ENCODE data around the gene CLTA. TPM values are rescaled to one million over a fixed set of nuclear protein-coding genes. Genes with fewer than 3 reads are reported as not detected.

The CLTA gene
- polyA plus RNA-seq, 1 donor from 2014 or later, result 420 TPM

- TF ChIP-seq MXI1 (conservative IDR thresholded peaks at IDR 0.05; ENCODE audit: poor library complexity, severe bottlenecking), result no peak
Observed at GRCh38 chr9:36164372-36164771, 26.3 kb upstream of the CLTA start.

DNA sequence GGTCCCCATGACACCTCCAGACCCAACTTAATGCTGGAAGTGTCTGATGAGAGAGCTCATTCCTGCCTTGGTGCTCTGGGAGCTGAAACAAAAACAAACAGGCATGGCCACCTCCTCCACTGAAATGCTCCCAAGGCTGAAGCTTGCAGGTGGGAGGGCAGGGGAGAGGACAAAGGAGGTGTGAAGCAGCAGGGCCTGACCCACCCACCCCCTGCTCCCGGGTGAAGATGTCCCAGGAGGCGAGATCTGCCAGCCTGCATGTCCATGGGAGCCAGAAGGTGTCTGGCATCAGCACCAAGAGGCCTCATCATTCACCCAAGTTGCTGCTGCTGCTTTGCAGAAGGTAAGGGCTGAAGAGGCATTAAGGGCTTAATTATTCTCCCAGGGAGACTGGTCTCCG, 25.7 kb upstream of the CLTA start:
- H3K4me2 ChIP-seq (ENCODE audit: low read length), result no peak overlapping the region
- TF ChIP-seq TAF1 (IDR thresholded peaks at IDR 0.05; ENCODE audit: low read depth) (no peak), RAD21 (conservative IDR thresholded peaks at IDR 0.05) (no peak), EP300 (conservative IDR thresholded peaks at IDR 0.05; ENCODE audit: poor library complexity, severe bottlenecking) (no peak), POLR2AphosphoS5 (IDR thresholded peaks at IDR 0.05) (no peak)
- TF ChIP-seq, protein P1, sequence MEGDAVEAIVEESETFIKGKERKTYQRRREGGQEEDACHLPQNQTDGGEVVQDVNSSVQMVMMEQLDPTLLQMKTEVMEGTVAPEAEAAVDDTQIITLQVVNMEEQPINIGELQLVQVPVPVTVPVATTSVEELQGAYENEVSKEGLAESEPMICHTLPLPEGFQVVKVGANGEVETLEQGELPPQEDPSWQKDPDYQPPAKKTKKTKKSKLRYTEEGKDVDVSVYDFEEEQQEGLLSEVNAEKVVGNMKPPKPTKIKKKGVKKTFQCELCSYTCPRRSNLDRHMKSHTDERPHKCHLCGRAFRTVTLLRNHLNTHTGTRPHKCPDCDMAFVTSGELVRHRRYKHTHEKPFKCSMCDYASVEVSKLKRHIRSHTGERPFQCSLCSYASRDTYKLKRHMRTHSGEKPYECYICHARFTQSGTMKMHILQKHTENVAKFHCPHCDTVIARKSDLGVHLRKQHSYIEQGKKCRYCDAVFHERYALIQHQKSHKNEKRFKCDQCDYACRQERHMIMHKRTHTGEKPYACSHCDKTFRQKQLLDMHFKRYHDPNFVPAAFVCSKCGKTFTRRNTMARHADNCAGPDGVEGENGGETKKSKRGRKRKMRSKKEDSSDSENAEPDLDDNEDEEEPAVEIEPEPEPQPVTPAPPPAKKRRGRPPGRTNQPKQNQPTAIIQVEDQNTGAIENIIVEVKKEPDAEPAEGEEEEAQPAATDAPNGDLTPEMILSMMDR (IDR thresholded peaks at IDR 0.05; ENCODE audit: poor library complexity, severe bottlenecking), result no peak
- TF ChIP-seq, protein P2, sequence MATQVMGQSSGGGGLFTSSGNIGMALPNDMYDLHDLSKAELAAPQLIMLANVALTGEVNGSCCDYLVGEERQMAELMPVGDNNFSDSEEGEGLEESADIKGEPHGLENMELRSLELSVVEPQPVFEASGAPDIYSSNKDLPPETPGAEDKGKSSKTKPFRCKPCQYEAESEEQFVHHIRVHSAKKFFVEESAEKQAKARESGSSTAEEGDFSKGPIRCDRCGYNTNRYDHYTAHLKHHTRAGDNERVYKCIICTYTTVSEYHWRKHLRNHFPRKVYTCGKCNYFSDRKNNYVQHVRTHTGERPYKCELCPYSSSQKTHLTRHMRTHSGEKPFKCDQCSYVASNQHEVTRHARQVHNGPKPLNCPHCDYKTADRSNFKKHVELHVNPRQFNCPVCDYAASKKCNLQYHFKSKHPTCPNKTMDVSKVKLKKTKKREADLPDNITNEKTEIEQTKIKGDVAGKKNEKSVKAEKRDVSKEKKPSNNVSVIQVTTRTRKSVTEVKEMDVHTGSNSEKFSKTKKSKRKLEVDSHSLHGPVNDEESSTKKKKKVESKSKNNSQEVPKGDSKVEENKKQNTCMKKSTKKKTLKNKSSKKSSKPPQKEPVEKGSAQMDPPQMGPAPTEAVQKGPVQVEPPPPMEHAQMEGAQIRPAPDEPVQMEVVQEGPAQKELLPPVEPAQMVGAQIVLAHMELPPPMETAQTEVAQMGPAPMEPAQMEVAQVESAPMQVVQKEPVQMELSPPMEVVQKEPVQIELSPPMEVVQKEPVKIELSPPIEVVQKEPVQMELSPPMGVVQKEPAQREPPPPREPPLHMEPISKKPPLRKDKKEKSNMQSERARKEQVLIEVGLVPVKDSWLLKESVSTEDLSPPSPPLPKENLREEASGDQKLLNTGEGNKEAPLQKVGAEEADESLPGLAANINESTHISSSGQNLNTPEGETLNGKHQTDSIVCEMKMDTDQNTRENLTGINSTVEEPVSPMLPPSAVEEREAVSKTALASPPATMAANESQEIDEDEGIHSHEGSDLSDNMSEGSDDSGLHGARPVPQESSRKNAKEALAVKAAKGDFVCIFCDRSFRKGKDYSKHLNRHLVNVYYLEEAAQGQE (IDR thresholded peaks at IDR 0.05; ENCODE audit: borderline replicate concordance), result no peak
- no peaks in the 10 kb centered on the region for H4K20me1 ChIP-seq (ENCODE audit: insufficient read depth)
- H3K9me3 ChIP-seq (ENCODE audit: low read length), result no peaks in the 10 kb centered on the region
- H3K9ac ChIP-seq (ENCODE audit: low read length), result no peak overlapping the region
- H3K9me2 ChIP-seq (ENCODE audit: insufficient read depth, low read length), result no peaks in the 10 kb centered on the region
- H3K27me3 ChIP-seq (ENCODE audit: insufficient read depth, low read depth, low read length), result no peaks in the 10 kb centered on the region
- no peak overlapping the region for H3K4me3 ChIP-seq (ENCODE audit: low read length)
- no peaks in the 10 kb centered on the region for H3F3A ChIP-seq (ENCODE audit: insufficient read depth, low read length, poor library complexity, severe bottlenecking)
- no peaks in the 10 kb centered on the region for H3K36me3 ChIP-seq (ENCODE audit: insufficient read depth, low read length)
- H2AFZ ChIP-seq (ENCODE audit: low read depth, low read length), result no peak overlapping the region
- no peaks in the 10 kb centered on the region for H3K79me2 ChIP-seq (replicated peaks; ENCODE audit: insufficient read depth, low read length)
- no peak overlapping the region for H3K27ac ChIP-seq (ENCODE audit: low read length)

More at GRCh38 chr9:36164372-36164771, 26.3 kb upstream of the CLTA start:
- H3K27ac ChIP-seq (ENCODE audit: low read length), result no peak overlapping the region
- H3K27me3 ChIP-seq (ENCODE audit: insufficient read depth, low read depth, low read length), result no peaks in the 10 kb centered on the region
- no peak overlapping the region for H3K4me3 ChIP-seq (ENCODE audit: low read length)
- no peaks in the 10 kb centered on the region for H3K9me2 ChIP-seq (ENCODE audit: insufficient read depth, low read length)
- H3K79me2 ChIP-seq (replicated peaks; ENCODE audit: insufficient read depth, low read length), result no peaks in the 10 kb centered on the region
- no peak overlapping the region for H2AFZ ChIP-seq (ENCODE audit: low read depth, low read length)
- no peaks in the 10 kb centered on the region for H3F3A ChIP-seq (ENCODE audit: insufficient read depth, low read length, poor library complexity, severe bottlenecking)
- no peak overlapping the region for H3K9ac ChIP-seq (ENCODE audit: low read length)
- no peaks in the 10 kb centered on the region for H3K9me3 ChIP-seq (ENCODE audit: low read length)
- no peak overlapping the region for H3K4me2 ChIP-seq (ENCODE audit: low read length)
- no peaks in the 10 kb centered on the region for H4K20me1 ChIP-seq (ENCODE audit: insufficient read depth)
- no peaks in the 10 kb centered on the region for H3K36me3 ChIP-seq (ENCODE audit: insufficient read depth, low read length)

GRCh38 chr9:36165826-36166167, 24.9 kb upstream of the CLTA start:
- Histone ChIP-seq H4K20me1 (ENCODE audit: insufficient read depth) (no peaks in the 10 kb centered on the region), H2AFZ (ENCODE audit: low read depth, low read length) (no peak overlapping the region), H3K9me3 (ENCODE audit: low read length) (no peaks in the 10 kb centered on the region), H3K4me2 (ENCODE audit: low read length) (no peak overlapping the region), H3K27ac (ENCODE audit: low read length) (no peak overlapping the region), H3K36me3 (ENCODE audit: insufficient read depth, low read length) (no peaks in the 10 kb centered on the region), H3K4me3 (ENCODE audit: low read length) (no peak overlapping the region), H3K9me2 (ENCODE audit: insufficient read depth, low read length) (no peaks in the 10 kb centered on the region), H3K27me3 (ENCODE audit: insufficient read depth, low read depth, low read length) (no peaks in the 10 kb centered on the region), H3K9ac (ENCODE audit: low read length) (no peak overlapping the region), H3F3A (ENCODE audit: insufficient read depth, low read length, poor library complexity, severe bottlenecking) (no peaks in the 10 kb centered on the region), H3K79me2 (replicated peaks; ENCODE audit: insufficient read depth, low read length) (no peaks in the 10 kb centered on the region)
- TF ChIP-seq TAF1 (IDR thresholded peaks at IDR 0.05; ENCODE audit: low read depth), result no peak
- no peak for TF ChIP-seq POLR2AphosphoS5 (IDR thresholded peaks at IDR 0.05)
- TF ChIP-seq, protein P2 (IDR thresholded peaks at IDR 0.05; ENCODE audit: borderline replicate concordance), result no peak
- no peak for TF ChIP-seq RAD21 (conservative IDR thresholded peaks at IDR 0.05)
- no peak for TF ChIP-seq EP300 (conservative IDR thresholded peaks at IDR 0.05; ENCODE audit: poor library complexity, severe bottlenecking)
- no peak for TF ChIP-seq EZH2 (IDR thresholded peaks at IDR 0.05; ENCODE audit: borderline replicate concordance, insufficient read depth, low read length, poor library complexity, severe bottlenecking)
- TF ChIP-seq SMC3 (conservative IDR thresholded peaks at IDR 0.05; ENCODE audit: poor library complexity), result no peak
- TF ChIP-seq MXI1 (conservative IDR thresholded peaks at IDR 0.05; ENCODE audit: poor library complexity, severe bottlenecking), result no peak
- TF ChIP-seq, protein P1 (IDR thresholded peaks at IDR 0.05; ENCODE audit: poor library complexity, severe bottlenecking), result no peak

All from neural cell (in vitro differentiated cells).